HepG2 (cell line): Measurements from ENCODE around the gene DFFA. TPM values are rescaled to one million over a fixed set of nuclear protein-coding genes. Genes with fewer than 3 reads are reported as not detected.

ENCODE experiments used
- ATAC-seq: fragments of 200-7000 bp; cut with Tn5 transposase; 3 replicates; pipeline ENCODE4 v1.9.1; 2020; ENCODE audit warnings: mild to moderate bottlenecking, moderate library complexity
- BruUV-seq: library from RNA; stranded (reverse); fragments of 400-500 nt; replicated peaks from 2 replicates; lab custom pipeline; 2021; lab: Mats Ljungman, UMichigan
- CTCF ChIA-PET: fragments of 300-600 bp; formaldehyde crosslinking; extraction: SDS; loops from one replicate; lab custom pipeline; 2021; ENCODE audit warnings: low total read pairs, inconsistent platforms, low intra/inter-chr PET ratio; lab: Yijun Ruan, JAX
- POLR2A ChIA-PET: fragments of 350-600 bp; sonication (Branson Sonifier 250); formaldehyde crosslinking; loops from one replicate; lab custom pipeline; 2020; ENCODE audit warnings: antibody characterized with exemption, inconsistent platforms; lab: Yijun Ruan, JAX
- DNase-seq: peaks from one replicate; pipeline ENCODE4 v3.0.0-alpha.2; 2015; ENCODE audit warnings: low spot score
- FAIRE-seq: peaks from 3 replicates; lab custom pipeline; 2011; peaks lifted over from hg19 to GRCh38; lab: Jason Lieb, UNC
- H2AFZ ChIP-seq: one replicate; pipeline ENCODE4 v1.6.1; 2011; ENCODE audit warnings: low read length, inconsistent platforms
- H3K27ac ChIP-seq: fragments of 300-600 bp; 3 replicates; pipeline ENCODE4 v1.8.0; 2011; ENCODE audit warnings: mixed run types, mild to moderate bottlenecking, mixed read lengths, low read length, inconsistent platforms; ENCODE audit not compliant: insufficient read depth; ENCODE audit errors: extremely low read length
- H3K27me3 ChIP-seq, 2 experiments: fragments of 200-600 bp in 1 of 2; 2 replicates in 1 of 2; 3 replicates in 1 of 2; pipeline versions ENCODE4 v1.6.0 to v1.8.0; 2011; ENCODE audit warnings: low read length in 2 of 2, mild to moderate bottlenecking in 2 of 2, moderate library complexity in 2 of 2, inconsistent platforms in 1 of 2; ENCODE audit not compliant: insufficient read depth in 2 of 2, control insufficient read depth in 1 of 2
- H3K36me3 ChIP-seq, 2 experiments: fragments of 200-600 bp in 1 of 2; replicated peaks in 1 of 2; 2 replicates in 1 of 2; 3 replicates in 1 of 2; pipeline versions ENCODE4 v1.5.1 to v1.8.0; 2011; ENCODE audit warnings: low read length in 2 of 2, inconsistent platforms in 1 of 2; ENCODE audit not compliant: insufficient read depth in 2 of 2, control insufficient read depth in 1 of 2
- H3K4me1 ChIP-seq: 2 replicates; pipeline ENCODE4 v1.5.1; 2012; ENCODE audit warnings: low read length, inconsistent platforms; ENCODE audit not compliant: insufficient read depth
- H3K4me2 ChIP-seq: 2 replicates; pipeline ENCODE4 v1.6.0; 2011; ENCODE audit warnings: low read depth, low read length, inconsistent platforms
- H3K4me3 ChIP-seq, 3 experiments: fragments of 200-600 bp in 1 of 3; sonication (generic), shearing (Covaris generic) in 1 of 3; replicated peaks in 1 of 3; 2 replicates each; pipeline ENCODE4 v1.5.1; 2011 to 2016; ENCODE audit warnings: low read length in 3 of 3, inconsistent platforms in 2 of 3, low read depth in 2 of 3, mild to moderate bottlenecking in 2 of 3, control low read depth in 1 of 3, mixed read lengths in 1 of 3; ENCODE audit not compliant: insufficient read depth in 1 of 3
- H3K79me2 ChIP-seq: one replicate; pipeline ENCODE4 v1.6.1; 2011; ENCODE audit warnings: low read length, inconsistent platforms; ENCODE audit not compliant: insufficient read depth
- H3K9ac ChIP-seq: 2 replicates; pipeline ENCODE4 v1.6.0; 2011; ENCODE audit warnings: mild to moderate bottlenecking, low read depth, low read length, inconsistent platforms; ENCODE audit not compliant: insufficient read depth
- H3K9me3 ChIP-seq: 2 replicates; pipeline ENCODE4 v1.5.1; 2012; ENCODE audit warnings: mild to moderate bottlenecking, low read length
- H4K20me1 ChIP-seq: 2 replicates; pipeline ENCODE4 v1.6.0; 2011; ENCODE audit warnings: inconsistent platforms, mild to moderate bottlenecking, low read length, moderate library complexity; ENCODE audit not compliant: insufficient read depth
- ATF1 ChIP-seq: IDR thresholded peaks from 2 replicates; pipeline ENCODE4 v1.6.1; 2016; ENCODE audit warnings: mild to moderate bottlenecking, control low read depth
- CCDC6 ChIP-seq: sonication (generic); formaldehyde crosslinking; IDR thresholded peaks from 2 replicates; pipeline ENCODE4 v1.8.1; 2022; ENCODE audit warnings: mild to moderate bottlenecking, missing genetic modification reagents, moderate library complexity
- FOXP1 ChIP-seq, 2 experiments: fragments of 450-650 bp in 1 of 2; IDR thresholded peaks; 2 replicates each; pipeline ENCODE4 v1.6.1; 2017 to 2018; ENCODE audit warnings: antibody characterized with exemption in 1 of 2
- GATAD2A ChIP-seq: IDR thresholded peaks from 2 replicates; pipeline ENCODE4 v1.6.1; 2016
- HDAC2 ChIP-seq: sonication (generic); formaldehyde crosslinking; IDR thresholded peaks from 2 replicates; pipeline ENCODE4 v1.4.0; 2020; ENCODE audit warnings: missing genetic modification reagents
- NAIF1 ChIP-seq: sonication (generic); formaldehyde crosslinking; IDR thresholded peaks from 2 replicates; pipeline ENCODE4 v1.5.0; 2020; ENCODE audit warnings: mild to moderate bottlenecking, missing genetic modification reagents, borderline replicate concordance
- NFIC ChIP-seq: IDR thresholded peaks from 2 replicates; pipeline ENCODE4 v1.6.1; 2012; ENCODE audit warnings: mild to moderate bottlenecking, low read length, inconsistent platforms
- PHF21A ChIP-seq: sonication (generic); formaldehyde crosslinking; IDR thresholded peaks from 2 replicates; pipeline ENCODE4 v1.5.0; 2020; ENCODE audit warnings: mild to moderate bottlenecking, missing genetic modification reagents
- PHF8 ChIP-seq: sonication (generic); formaldehyde crosslinking; IDR thresholded peaks from 2 replicates; pipeline ENCODE4 v1.5.0; 2020; ENCODE audit warnings: missing genetic modification reagents
- RARA ChIP-seq: IDR thresholded peaks from 2 replicates; pipeline ENCODE4 v1.6.1; 2016; ENCODE audit warnings: missing genetic modification reagents, missing compliant biosample characterization
- ZBTB38 ChIP-seq: sonication (generic); formaldehyde crosslinking; IDR thresholded peaks from 2 replicates; pipeline ENCODE4 v1.5.1; 2020; ENCODE audit warnings: mild to moderate bottlenecking, missing genetic modification reagents
- ZFP1 ChIP-seq: IDR thresholded peaks from 2 replicates; pipeline ENCODE4 v1.6.1; 2016
- ZMYM3 ChIP-seq: sonication (generic); formaldehyde crosslinking; IDR thresholded peaks from 2 replicates; pipeline ENCODE4 v1.5.1; 2020; ENCODE audit warnings: mild to moderate bottlenecking, missing genetic modification reagents
- ZNF124 ChIP-seq: sonication (generic); formaldehyde crosslinking; IDR thresholded peaks from 2 replicates; pipeline ENCODE4 v1.4.0; 2020; ENCODE audit warnings: missing genetic modification reagents
- ZNF253 ChIP-seq: sonication (generic); formaldehyde crosslinking; IDR thresholded peaks from 2 replicates; pipeline ENCODE4 v1.8.0; 2022; ENCODE audit warnings: mild to moderate bottlenecking, missing genetic modification reagents, borderline replicate concordance
- ZNF598 ChIP-seq: sonication (generic); formaldehyde crosslinking; IDR thresholded peaks from 2 replicates; pipeline ENCODE4 v1.5.1; 2020; ENCODE audit warnings: mild to moderate bottlenecking, missing genetic modification reagents, borderline replicate concordance
- WGBS: methylation state at CpG from one replicate; pipeline ENCODE4 v1.1.6; 2017; ENCODE audit warnings: low lambda C conversion rate; 5-methylcytosine and 5-hydroxymethylcytosine counted together
- in situ Hi-C: cut with HindIII; loops from 2 replicates; pipeline ENCODE4 v1.10.0; 2017; ENCODE audit warnings: low pct_unique_long_range_greater_than_20kb; ENCODE audit not compliant: extremely low pct_ligation_motif_present
- intact Hi-C: fragments of 100-400 bp; cut with micrococcal nuclease; formaldehyde crosslinking; loops from one replicate; pipeline ENCODE4 v1.10.0; 2022; ENCODE audit not compliant: unreplicated experiment
- polyA plus RNA-seq, 8 experiments: library from polyadenylated mRNA; depleted of rRNA in 3 of 8; stranded (reverse) in 7 of 8; unstranded in 1 of 8; fragments of >200 nt; fragmentation: Illumina TruSeq in 4 of 8; extraction: Trizol in 4 of 8; gene quantifications; 2 replicates each; pipeline versions ENCODE4 v1.2.1 to v1.2.3, GENCODE V29; 2011 to 2016; ENCODE audit warnings: low read depth in 4 of 8, missing spikeins in 1 of 8, mixed read lengths in 1 of 8; ENCODE audit not compliant: insufficient read depth in 1 of 8
- total RNA-seq, 5 experiments: library from RNA; depleted of rRNA; stranded (reverse); fragments of >200 nt; fragmentation: Illumina TruSeq; extraction: Trizol; gene quantifications; 2 replicates each; pipeline ENCODE4 v1.2.3, GENCODE V29; 2016; ENCODE audit warnings: low read depth in 1 of 5
- TF ChIP-seq, protein P1 (sequence below): sonication (generic); formaldehyde crosslinking; IDR thresholded peaks from 2 replicates; pipeline ENCODE4 v1.4.0; 2020; ENCODE audit warnings: low read depth, mild to moderate bottlenecking, missing genetic modification reagents
- TF ChIP-seq, protein P2 (sequence below): sonication (generic); IDR thresholded peaks from 2 replicates; pipeline ENCODE4 v1.6.1; 2016; ENCODE audit warnings: low read depth, borderline replicate concordance
- TF ChIP-seq, protein P3 (sequence below): sonication (generic); formaldehyde crosslinking; IDR thresholded peaks from 2 replicates; pipeline ENCODE4 v1.9.0; 2022; ENCODE audit warnings: missing genetic modification reagents, mild to moderate bottlenecking, borderline replicate concordance
- TF ChIP-seq, protein P4 (sequence below): sonication (generic); formaldehyde crosslinking; conservative IDR thresholded peaks from 2 replicates; pipeline ENCODE4 v1.8.0; 2022; ENCODE audit warnings: low read depth, missing genetic modification reagents

The DFFA gene
- total and polyA plus RNA-seq, 2 of the 13 experiments (the other 11 are each of a cell fraction or from before 2014, with no cell fraction given) = 16.5 to 33.9 TPM

DNA sequence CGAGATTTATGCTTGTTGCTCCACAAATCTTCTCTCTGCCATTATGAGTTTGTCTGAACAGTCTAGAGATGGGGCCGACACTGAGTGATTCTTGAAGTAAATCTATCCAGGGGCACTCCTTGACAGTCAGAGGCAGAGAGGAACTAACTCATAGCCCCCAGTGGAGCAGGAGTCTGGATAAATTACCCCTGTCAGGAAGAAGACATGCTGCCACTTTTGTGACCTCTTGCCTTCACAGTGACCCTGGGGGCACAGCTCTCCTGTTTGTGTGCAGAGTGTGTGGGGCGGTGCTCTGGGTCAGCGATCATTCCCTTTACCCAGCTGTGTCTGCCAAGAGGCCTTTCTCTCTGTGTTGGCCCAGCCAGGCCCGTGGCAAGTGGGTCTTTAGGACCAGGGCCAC lies 31.9 kb upstream of the DFFA start:
- H3K79me2 ChIP-seq = peaks cover 25% of the 10 kb centered on the region
- H3K27me3 ChIP-seq = no peaks in the 10 kb centered on the region
- peaks cover 21% of the 10 kb centered on the region for H4K20me1 ChIP-seq
- 33% methylated on average over 3 of the region's 5 CpGs for WGBS
- in situ Hi-C loops = loop anchor here (10.0 kb wide), 1 partner anchor 441 kb away; no protein-coding TSS in a partner anchor
- peak; percentile 91 for ATAC-seq
- ChIA-PET CTCF (interaction anchor here (1.5 kb wide), 1 partner anchor 9 kb away, joined by 4 read pairs; no protein-coding TSS in a partner anchor), POLR2A (interaction anchor here (0.5 to 0.6 kb wide), 2 partner anchors 353 to 495 kb away, joined by 3 to 4 read pairs; no protein-coding TSS in a partner anchor)
- no peaks in the 10 kb centered on the region for H3K9me3 ChIP-seq
- H3K4me3 ChIP-seq = peak overlapping the region in 1 of 3 experiments; percentile 22; a peak in 1 of 6 replicates
- no peaks in the 10 kb centered on the region for H3K36me3 ChIP-seq
- no TSS peak for BruUV-seq
- H2AFZ ChIP-seq = no peak overlapping the region
- intact Hi-C loops = no loop called here
- peak; percentile 85 for FAIRE-seq
- peak overlapping the region; percentile 47 for H3K4me2 ChIP-seq
- H3K4me1 ChIP-seq = peaks cover 38% of the 10 kb centered on the region
- no peak overlapping the region for H3K9ac ChIP-seq
- DNase-seq = peak; percentile 56
- H3K27ac ChIP-seq = no peak overlapping the region
- TF ChIP-seq ZFP1 (CRISPR knock-in tag) (peak; percentile 53; the same call in 1 of the 2 replicates), PHF8 (no peak), PHF21A (CRISPR knock-in tag) (0 out of 2 replicates have a peak, but pooled peaks have one; percentile 38), RARA (CRISPR knock-in tag) (peak; percentile 95), ZMYM3 (no peak), GATAD2A (CRISPR knock-in tag) (peak; percentile 48; the same call in 1 of the 2 replicates), ZNF598 (CRISPR knock-in tag) (no peak), NFIC (no peak), ZNF253 (CRISPR knock-in tag) (no peak), ZNF124 (CRISPR knock-in tag) (0 out of 2 replicates have a peak, but pooled peaks have one; percentile 29), NAIF1 (CRISPR knock-in tag) (no peak), ZBTB38 (0 out of 2 replicates have a peak, but pooled peaks have one; percentile 33), CCDC6 (no peak), HDAC2 (CRISPR knock-in tag) (peak; percentile 68; the same call in 1 of the 2 replicates), ATF1 (CRISPR knock-in tag) (no peak), FOXP1 (IDR thresholded peaks at IDR 0.05) (no peak), FOXP1 (CRISPR knock-in tag; IDR thresholded peaks at IDR 0.05) (peak; percentile 27; the same call in 1 of the 2 replicates)
- TF ChIP-seq, protein P1, sequence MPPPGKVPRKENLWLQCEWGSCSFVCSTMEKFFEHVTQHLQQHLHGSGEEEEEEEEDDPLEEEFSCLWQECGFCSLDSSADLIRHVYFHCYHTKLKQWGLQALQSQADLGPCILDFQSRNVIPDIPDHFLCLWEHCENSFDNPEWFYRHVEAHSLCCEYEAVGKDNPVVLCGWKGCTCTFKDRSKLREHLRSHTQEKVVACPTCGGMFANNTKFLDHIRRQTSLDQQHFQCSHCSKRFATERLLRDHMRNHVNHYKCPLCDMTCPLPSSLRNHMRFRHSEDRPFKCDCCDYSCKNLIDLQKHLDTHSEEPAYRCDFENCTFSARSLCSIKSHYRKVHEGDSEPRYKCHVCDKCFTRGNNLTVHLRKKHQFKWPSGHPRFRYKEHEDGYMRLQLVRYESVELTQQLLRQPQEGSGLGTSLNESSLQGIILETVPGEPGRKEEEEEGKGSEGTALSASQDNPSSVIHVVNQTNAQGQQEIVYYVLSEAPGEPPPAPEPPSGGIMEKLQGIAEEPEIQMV (CRISPR knock-in tag) = no peak
- TF ChIP-seq, protein P2, sequence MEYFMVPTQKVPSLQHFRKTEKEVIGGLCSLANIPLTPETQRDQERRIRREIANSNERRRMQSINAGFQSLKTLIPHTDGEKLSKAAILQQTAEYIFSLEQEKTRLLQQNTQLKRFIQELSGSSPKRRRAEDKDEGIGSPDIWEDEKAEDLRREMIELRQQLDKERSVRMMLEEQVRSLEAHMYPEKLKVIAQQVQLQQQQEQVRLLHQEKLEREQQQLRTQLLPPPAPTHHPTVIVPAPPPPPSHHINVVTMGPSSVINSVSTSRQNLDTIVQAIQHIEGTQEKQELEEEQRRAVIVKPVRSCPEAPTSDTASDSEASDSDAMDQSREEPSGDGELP = peak; percentile 76; the same call in 1 of the 2 replicates
- TF ChIP-seq, protein P3, sequence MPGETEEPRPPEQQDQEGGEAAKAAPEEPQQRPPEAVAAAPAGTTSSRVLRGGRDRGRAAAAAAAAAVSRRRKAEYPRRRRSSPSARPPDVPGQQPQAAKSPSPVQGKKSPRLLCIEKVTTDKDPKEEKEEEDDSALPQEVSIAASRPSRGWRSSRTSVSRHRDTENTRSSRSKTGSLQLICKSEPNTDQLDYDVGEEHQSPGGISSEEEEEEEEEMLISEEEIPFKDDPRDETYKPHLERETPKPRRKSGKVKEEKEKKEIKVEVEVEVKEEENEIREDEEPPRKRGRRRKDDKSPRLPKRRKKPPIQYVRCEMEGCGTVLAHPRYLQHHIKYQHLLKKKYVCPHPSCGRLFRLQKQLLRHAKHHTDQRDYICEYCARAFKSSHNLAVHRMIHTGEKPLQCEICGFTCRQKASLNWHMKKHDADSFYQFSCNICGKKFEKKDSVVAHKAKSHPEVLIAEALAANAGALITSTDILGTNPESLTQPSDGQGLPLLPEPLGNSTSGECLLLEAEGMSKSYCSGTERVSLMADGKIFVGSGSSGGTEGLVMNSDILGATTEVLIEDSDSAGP (CRISPR knock-in tag) = no peak
- TF ChIP-seq, protein P4, sequence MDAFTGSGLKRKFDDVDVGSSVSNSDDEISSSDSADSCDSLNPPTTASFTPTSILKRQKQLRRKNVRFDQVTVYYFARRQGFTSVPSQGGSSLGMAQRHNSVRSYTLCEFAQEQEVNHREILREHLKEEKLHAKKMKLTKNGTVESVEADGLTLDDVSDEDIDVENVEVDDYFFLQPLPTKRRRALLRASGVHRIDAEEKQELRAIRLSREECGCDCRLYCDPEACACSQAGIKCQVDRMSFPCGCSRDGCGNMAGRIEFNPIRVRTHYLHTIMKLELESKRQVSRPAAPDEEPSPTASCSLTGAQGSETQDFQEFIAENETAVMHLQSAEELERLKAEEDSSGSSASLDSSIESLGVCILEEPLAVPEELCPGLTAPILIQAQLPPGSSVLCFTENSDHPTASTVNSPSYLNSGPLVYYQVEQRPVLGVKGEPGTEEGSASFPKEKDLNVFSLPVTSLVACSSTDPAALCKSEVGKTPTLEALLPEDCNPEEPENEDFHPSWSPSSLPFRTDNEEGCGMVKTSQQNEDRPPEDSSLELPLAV (CRISPR knock-in tag) = no peak
